GM23248 (cell line): ENCODE results near the gene TUBA1C. TPM values are rescaled to one million over a fixed set of nuclear protein-coding genes. Genes with fewer than 3 reads are reported as not detected.

Experiments used
- DNase-seq: peaks from one replicate; pipeline ENCODE4 v3.0.0-alpha.2; 2015
- H2AFZ ChIP-seq: fragments of 200-600 bp; sonication (generic); 2 replicates; pipeline ENCODE4 v1.6.1; 2016; ENCODE audit warnings: antibody characterized with exemption
- H3F3A ChIP-seq: fragments of 200-600 bp; sonication (generic); 2 replicates; pipeline ENCODE4 v1.6.1; 2016; ENCODE audit warnings: mild to moderate bottlenecking, antibody characterized with exemption, mixed run types; ENCODE audit not compliant: insufficient read depth
- H3K27ac ChIP-seq: fragments of 200-600 bp; sonication (generic); 2 replicates; pipeline ENCODE4 v1.5.1; 2016; ENCODE audit warnings: mild to moderate bottlenecking
- H3K27me3 ChIP-seq: fragments of 200-600 bp; sonication (generic); replicated peaks from 2 replicates; pipeline ENCODE4 v1.6.1; 2016; ENCODE audit warnings: mild to moderate bottlenecking; ENCODE audit not compliant: insufficient read depth
- H3K36me3 ChIP-seq: fragments of 200-600 bp; sonication (generic); 2 replicates; pipeline ENCODE4 v1.6.1; 2016; ENCODE audit warnings: low read depth, mild to moderate bottlenecking
- H3K4me1 ChIP-seq: fragments of 200-600 bp; sonication (generic); 2 replicates; pipeline ENCODE4 v1.6.1; 2016; ENCODE audit warnings: mild to moderate bottlenecking; ENCODE audit not compliant: insufficient read depth
- H3K4me2 ChIP-seq: fragments of 200-600 bp; sonication (generic); one replicate; pipeline ENCODE4 v1.6.1; 2016; ENCODE audit warnings: mild to moderate bottlenecking; ENCODE audit not compliant: unreplicated experiment
- H3K4me3 ChIP-seq: fragments of 200-600 bp; sonication (generic); 2 replicates; pipeline ENCODE4 v1.5.1; 2016; ENCODE audit warnings: mild to moderate bottlenecking
- H3K79me2 ChIP-seq: fragments of 200-600 bp; sonication (generic); 2 replicates; pipeline ENCODE4 v1.6.1; 2016; ENCODE audit warnings: mild to moderate bottlenecking; ENCODE audit not compliant: insufficient read depth
- H3K9ac ChIP-seq: fragments of 200-600 bp; sonication (generic); 2 replicates; pipeline ENCODE4 v1.6.1; 2016; ENCODE audit warnings: mild to moderate bottlenecking
- H3K9me2 ChIP-seq: fragments of 200-600 bp; sonication (generic); 2 replicates; pipeline ENCODE4 v1.6.1; 2016; ENCODE audit warnings: mixed run types, mild to moderate bottlenecking, moderate library complexity; ENCODE audit not compliant: insufficient read depth
- H3K9me3 ChIP-seq: fragments of 200-600 bp; sonication (generic); one replicate; pipeline ENCODE4 v1.6.1; 2017; ENCODE audit warnings: low read depth
- H4K20me1 ChIP-seq: fragments of 200-600 bp; sonication (generic); 2 replicates; pipeline ENCODE4 v1.6.0; 2016; ENCODE audit not compliant: insufficient read depth
- EZH2 ChIP-seq: fragments of 200-600 bp; sonication (generic); IDR thresholded peaks from 2 replicates; pipeline ENCODE4 v1.6.1; 2018; ENCODE audit warnings: antibody characterized with exemption, mild to moderate bottlenecking; ENCODE audit not compliant: insufficient read depth, poor library complexity, severe bottlenecking
- EZH2phosphoT487 ChIP-seq: fragments of 200-600 bp; sonication (generic); IDR thresholded peaks from 2 replicates; pipeline ENCODE4 v1.6.1; 2018; ENCODE audit warnings: antibody characterized with exemption, moderate library complexity, mild to moderate bottlenecking, low read depth; ENCODE audit not compliant: insufficient read depth
- WGBS, 2 experiments: methylation state at CpG; one replicate each; pipeline ENCODE4 v1.1.6; 2015 to 2017; ENCODE audit warnings: low lambda C conversion rate in 2 of 2, low coverage in 1 of 2; ENCODE audit errors: missing lambda C conversion rate in 2 of 2; 5-methylcytosine and 5-hydroxymethylcytosine counted together
- in situ Hi-C: fragments of 300-500 bp; cut with MboI; formaldehyde crosslinking; loops from 2 replicates; pipeline ENCODE4 v1.15.0; 2020
- polyA plus RNA-seq: library from polyadenylated mRNA; unstranded; fragments of >200 nt; fragmentation: Nextera tagmentation; extraction: Ambion mirVana; gene quantifications from 2 replicates; pipeline ENCODE4 v1.2.1, GENCODE V29; 2016
- total RNA-seq: library from RNA; depleted of rRNA; stranded (reverse); fragments of >200 nt; shearing (Covaris generic); gene quantifications from 2 replicates; pipeline ENCODE4 v1.2.3, GENCODE V29; 2014

TUBA1C gene
- total and polyA plus RNA-seq, 2 experiments from 2014 or later = 301 to 473 TPM

DNA sequence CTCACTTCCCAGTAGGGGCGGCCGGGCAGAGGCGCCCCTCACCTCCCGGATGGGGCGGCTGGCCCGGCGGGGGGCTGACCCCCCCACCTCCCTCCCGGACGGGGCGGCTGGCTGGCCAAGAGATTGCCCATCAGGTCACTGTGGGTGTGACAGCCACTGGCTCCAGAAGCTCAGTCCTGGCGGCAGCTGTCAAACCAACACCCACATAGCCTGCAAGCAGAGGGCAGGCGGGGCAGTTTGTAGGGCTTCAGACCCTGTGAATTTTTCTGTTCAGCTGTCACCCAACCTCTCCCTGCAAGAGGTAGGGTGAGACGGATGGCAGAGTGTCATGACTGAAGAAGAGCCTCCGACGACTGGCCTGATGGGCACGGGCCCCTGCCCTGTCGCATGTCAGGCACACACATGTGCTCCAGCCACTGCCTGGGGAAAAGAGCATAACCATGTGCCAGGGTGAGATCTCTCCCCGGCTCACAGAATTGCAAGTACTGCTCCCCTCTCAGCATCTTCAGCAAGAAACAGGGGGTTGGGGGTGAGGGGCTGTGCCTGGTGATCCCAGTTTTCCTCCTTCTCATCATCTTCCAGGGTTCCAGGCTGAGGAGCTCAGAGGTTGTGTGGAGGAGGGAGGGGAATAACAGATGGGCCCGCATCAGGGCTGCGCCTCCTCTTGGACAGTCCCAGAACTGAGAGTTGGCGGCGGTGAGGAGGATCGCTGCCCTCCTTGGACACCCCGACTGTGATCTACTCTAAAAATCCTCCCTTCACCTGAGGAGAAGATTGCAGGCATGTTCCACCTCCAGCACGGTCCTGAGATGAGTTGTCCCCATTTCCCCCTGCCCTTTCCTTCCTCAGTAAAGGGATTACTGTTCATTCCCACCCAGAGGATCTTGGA is 18.9 kb downstream of the TUBA1C start:
- Histone ChIP-seq H3K9ac (no peak overlapping the region), H3K9me3 (no peaks in the 10 kb centered on the region), H3K27ac (no peak overlapping the region), H3K79me2 (no peaks in the 10 kb centered on the region), H3F3A (no peaks in the 10 kb centered on the region), H3K4me2 (no peak overlapping the region), H3K36me3 (no peaks in the 10 kb centered on the region), H3K4me1 (no peaks in the 10 kb centered on the region), H4K20me1 (no peaks in the 10 kb centered on the region), H2AFZ (no peak overlapping the region), H3K27me3 (no peaks in the 10 kb centered on the region), H3K9me2 (no peaks in the 10 kb centered on the region), H3K4me3 (no peak overlapping the region)
- DNase-seq = no peak
- 50 to 52% methylated on average over 15 to 20 of the region's 25 CpGs for WGBS, 2 experiments
- TF ChIP-seq EZH2 (no peak), EZH2phosphoT487 (no peak)
- in situ Hi-C loops = no loop called here

DNA sequence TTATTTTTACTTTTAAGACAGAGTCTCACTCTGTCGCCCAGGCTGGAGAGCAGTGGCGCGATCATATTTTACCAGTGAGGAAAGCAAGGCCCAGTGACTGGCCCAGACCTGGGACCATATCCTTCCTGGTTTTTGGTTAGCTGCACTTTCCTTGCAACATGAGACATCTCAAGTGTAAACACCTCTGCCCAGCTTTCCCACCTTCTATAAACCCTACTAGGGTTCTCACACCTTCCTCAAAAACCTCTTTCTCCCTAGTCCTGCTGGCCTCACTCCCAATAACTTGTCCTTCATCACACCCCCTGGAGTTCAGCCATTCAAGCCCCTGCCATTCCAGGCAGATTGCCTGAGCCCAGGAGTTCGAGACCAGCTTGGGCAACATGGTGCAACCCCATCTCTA is 19.8 kb downstream of the TUBA1C start:
- WGBS, 2 experiments = 78 to 82% methylated on average over 4 of the region's 4 CpGs
- no peak overlapping the region for H3K9ac ChIP-seq
- in situ Hi-C loops = no loop called here
- no peaks in the 10 kb centered on the region for H4K20me1 ChIP-seq
- H3K9me2 ChIP-seq = no peaks in the 10 kb centered on the region
- H3K4me3 ChIP-seq = no peak overlapping the region
- no peak for DNase-seq
- H3K4me1 ChIP-seq = no peaks in the 10 kb centered on the region
- TF ChIP-seq EZH2phosphoT487 (no peak), EZH2 (no peak)
- H3K36me3 ChIP-seq = no peaks in the 10 kb centered on the region
- no peak overlapping the region for H2AFZ ChIP-seq
- H3F3A ChIP-seq = no peaks in the 10 kb centered on the region
- H3K27ac ChIP-seq = no peak overlapping the region
- no peaks in the 10 kb centered on the region for H3K9me3 ChIP-seq
- no peaks in the 10 kb centered on the region for H3K27me3 ChIP-seq
- H3K79me2 ChIP-seq = no peaks in the 10 kb centered on the region
- H3K4me2 ChIP-seq = no peak overlapping the region

DNA sequence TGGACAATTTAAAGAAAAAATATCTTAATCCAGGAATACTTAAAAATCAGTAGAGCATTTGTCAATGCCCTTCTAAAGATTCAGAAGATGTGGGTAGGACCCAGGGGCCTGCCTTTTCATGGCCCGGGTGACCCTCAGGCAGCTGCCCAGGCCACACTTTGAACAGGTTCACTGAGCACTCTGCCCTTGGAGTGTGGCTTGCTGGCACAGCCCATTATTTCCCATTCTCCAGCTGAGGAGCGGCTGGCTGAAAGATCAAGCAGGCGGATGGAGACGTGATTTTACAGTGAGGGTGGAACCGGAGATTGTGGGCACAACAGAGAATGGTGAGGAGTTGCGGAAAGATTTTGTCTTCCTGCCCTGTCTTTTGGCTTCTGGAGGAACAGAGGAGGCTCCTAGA is 23.0 kb downstream of the TUBA1C start:
- no peaks in the 10 kb centered on the region for H3F3A ChIP-seq
- no peak overlapping the region for H3K4me2 ChIP-seq
- no peaks in the 10 kb centered on the region for H3K9me3 ChIP-seq
- H3K9ac ChIP-seq = no peak overlapping the region
- in situ Hi-C loops = no loop called here
- no peaks in the 10 kb centered on the region for H3K4me1 ChIP-seq
- 23% methylated on average over 6 of the region's 6 CpGs for WGBS, 2 experiments
- H3K4me3 ChIP-seq = no peak overlapping the region
- H3K27ac ChIP-seq = no peak overlapping the region
- H3K9me2 ChIP-seq = no peaks in the 10 kb centered on the region
- no peak overlapping the region for H2AFZ ChIP-seq
- H3K79me2 ChIP-seq = no peaks in the 10 kb centered on the region
- H4K20me1 ChIP-seq = no peaks in the 10 kb centered on the region
- H3K27me3 ChIP-seq = no peaks in the 10 kb centered on the region
- DNase-seq = no peak
- TF ChIP-seq EZH2phosphoT487 (no peak), EZH2 (no peak)
- H3K36me3 ChIP-seq = no peaks in the 10 kb centered on the region

DNA sequence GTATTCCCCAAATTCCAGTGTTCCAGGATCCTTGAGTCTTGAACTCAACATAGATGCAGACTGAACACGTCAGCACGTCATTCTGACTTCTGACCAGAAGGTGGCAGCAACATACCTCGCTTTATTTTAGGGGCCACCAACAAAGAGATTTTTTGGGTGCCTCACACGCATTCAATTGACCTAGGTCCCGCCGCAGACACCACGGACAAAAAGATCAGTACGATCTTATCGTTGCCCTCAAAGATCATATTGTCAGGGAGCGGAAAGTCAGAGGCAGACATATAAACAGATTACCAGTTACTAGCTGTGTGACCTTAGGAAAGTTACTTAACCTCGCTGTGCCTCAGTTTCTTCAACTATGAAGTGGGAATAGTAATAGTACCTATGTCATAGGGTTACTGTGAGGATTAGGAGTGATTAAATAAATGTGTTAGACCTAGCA is 23.6 kb downstream of the TUBA1C start:
- TF ChIP-seq EZH2phosphoT487 (no peak), EZH2 (no peak)
- in situ Hi-C loops = no loop called here
- Histone ChIP-seq H3K9me2 (no peaks in the 10 kb centered on the region), H3F3A (no peaks in the 10 kb centered on the region), H3K79me2 (no peaks in the 10 kb centered on the region), H3K4me3 (no peak overlapping the region), H2AFZ (no peak overlapping the region), H3K4me2 (no peak overlapping the region), H3K36me3 (no peaks in the 10 kb centered on the region), H3K27me3 (no peaks in the 10 kb centered on the region), H3K9me3 (no peaks in the 10 kb centered on the region), H3K9ac (no peak overlapping the region), H3K27ac (no peak overlapping the region), H3K4me1 (no peaks in the 10 kb centered on the region), H4K20me1 (no peaks in the 10 kb centered on the region)
- DNase-seq = peak; percentile 62
- WGBS, 2 experiments = 16% methylated on average over 11 of the region's 11 CpGs
